Suprapubic skin (tissue), 4 donors: ENCODE results near the gene ACP3. TPM values are rescaled to one million over a fixed set of nuclear protein-coding genes. Genes with fewer than 3 reads are reported as not detected.

Source experiments
- DNase-seq, 2 donors: peaks; one replicate each; pipeline ENCODE4 v3.0.0-alpha.2; 2019; ENCODE audit warnings: low spot score in 2 of 2
- H3K27ac ChIP-seq: fragments of 200-600 bp; sonication (generic); one replicate; pipeline ENCODE4 v1.5.1; 2019
- H3K27me3 ChIP-seq: fragments of 200-600 bp; sonication (generic); one replicate; pipeline ENCODE4 v1.5.1; 2019
- H3K36me3 ChIP-seq: fragments of 200-600 bp; sonication (generic); one replicate; pipeline ENCODE4 v1.5.1; 2019
- H3K4me1 ChIP-seq: fragments of 200-600 bp; sonication (generic); one replicate; pipeline ENCODE4 v1.5.1; 2019
- H3K4me3 ChIP-seq: fragments of 200-600 bp; sonication (generic); one replicate; pipeline ENCODE4 v1.5.1; 2019; ENCODE audit warnings: mild to moderate bottlenecking
- H3K9me3 ChIP-seq: fragments of 200-600 bp; sonication (generic); one replicate; pipeline ENCODE4 v1.5.1; 2019
- CTCF ChIP-seq, 2 donors: fragments of 200-600 bp in 1 of 2; fragments of 450-650 bp in 1 of 2; sonication (generic) in 1 of 2; IDR thresholded peaks; one replicate each; pipeline ENCODE4 v1.5.1; 2016 to 2019; ENCODE audit warnings: antibody characterized with exemption in 2 of 2, mild to moderate bottlenecking in 1 of 2, moderate library complexity in 1 of 2
- EP300 ChIP-seq: sonication (generic); formaldehyde crosslinking; IDR thresholded peaks from one replicate; pipeline ENCODE4 v1.6.1; 2017; ENCODE audit warnings: antibody characterized with exemption
- POLR2A ChIP-seq, 2 donors: fragments of 450-650 bp; IDR thresholded peaks; one replicate each; pipeline ENCODE4 v1.6.1; 2017; ENCODE audit warnings: antibody characterized with exemption in 2 of 2, mild to moderate bottlenecking in 2 of 2, moderate library complexity in 2 of 2
- POLR2AphosphoS5 ChIP-seq, 3 donors: sonication (generic); formaldehyde crosslinking; IDR thresholded peaks; one replicate each; pipeline ENCODE4 v1.6.1; 2017; ENCODE audit warnings: antibody characterized with exemption in 3 of 3
- WGBS: methylation state at CpG from one replicate; pipeline ENCODE4 v1.1.5; 2018; 5-methylcytosine and 5-hydroxymethylcytosine counted together
- total RNA-seq, 4 donors: library from RNA; depleted of rRNA; stranded (reverse); fragments of >200 nt; gene quantifications; one replicate each; pipeline ENCODE4 v1.1.0, GENCODE V29; 2016

Gene ACP3
- total RNA-seq, 4 donors from 2014 or later, result 38.2 to 71.7 (median 60.1) TPM

GRCh38 chr3:132346841-132347736, 29.9 kb downstream of the ACP3 start:
- Histone ChIP-seq H3K9me3 (no peaks in the 10 kb centered on the region), H3K27me3 (no peaks in the 10 kb centered on the region), H3K4me3 (no peak overlapping the region), H3K36me3 (peaks cover 10% of the 10 kb centered on the region), H3K27ac (no peak overlapping the region), H3K4me1 (peaks cover 12% of the 10 kb centered on the region)
- WGBS, result 77% methylated on average over 5 of the region's 5 CpGs
- TF ChIP-seq POLR2A (IDR thresholded peaks at IDR 0.05) (no peak), EP300 (no peak), POLR2AphosphoS5 (IDR thresholded peaks at IDR 0.05) (no peak), CTCF (IDR thresholded peaks at IDR 0.05) (no peak)
- DNase-seq, result no peak

- Histone ChIP-seq H3K9me3 (no peaks in the 10 kb centered on the region), H3K4me1 (peaks cover 7% of the 10 kb centered on the region), H3K27me3 (no peaks in the 10 kb centered on the region), H3K4me3 (no peak overlapping the region), H3K27ac (no peak overlapping the region), H3K36me3 (peaks cover 10% of the 10 kb centered on the region)
- TF ChIP-seq POLR2A (IDR thresholded peaks at IDR 0.05), result no peak
- no peak for TF ChIP-seq CTCF (IDR thresholded peaks at IDR 0.05)
- DNase-seq, result no peak
- 70% methylated on average over 1 of the region's 1 CpG for WGBS
Observed at GRCh38 chr3:132347811-132348210, 30.6 kb downstream of the ACP3 start.

- Histone ChIP-seq H3K4me1 (peaks cover 6% of the 10 kb centered on the region), H3K4me3 (no peak overlapping the region), H3K9me3 (no peaks in the 10 kb centered on the region), H3K27me3 (no peaks in the 10 kb centered on the region), H3K36me3 (peaks cover 10% of the 10 kb centered on the region), H3K27ac (no peak overlapping the region)
- TF ChIP-seq EP300 (no peak), POLR2AphosphoS5 (IDR thresholded peaks at IDR 0.05) (no peak), POLR2A (IDR thresholded peaks at IDR 0.05) (no peak), CTCF (IDR thresholded peaks at IDR 0.05) (no peak)
- no peak for DNase-seq
- WGBS, result 96% methylated on average over 1 of the region's 1 CpG
Observed at GRCh38 chr3:132348531-132348930, 31.3 kb downstream of the ACP3 start.

- no peak for DNase-seq
- WGBS, result 84% methylated on average over 1 of the region's 1 CpG
- no peak for TF ChIP-seq CTCF (IDR thresholded peaks at IDR 0.05)
- TF ChIP-seq POLR2A (IDR thresholded peaks at IDR 0.05), result no peak
- TF ChIP-seq EP300, result no peak
- TF ChIP-seq POLR2AphosphoS5 (IDR thresholded peaks at IDR 0.05), result no peak
- Histone ChIP-seq H3K4me1 (peaks cover 6% of the 10 kb centered on the region), H3K27me3 (no peaks in the 10 kb centered on the region), H3K27ac (no peak overlapping the region), H3K9me3 (no peaks in the 10 kb centered on the region), H3K4me3 (no peak overlapping the region), H3K36me3 (peaks cover 10% of the 10 kb centered on the region)
Observed at GRCh38 chr3:132350814-132351213, 33.6 kb downstream of the ACP3 start.

- H3K4me1 ChIP-seq, result peaks cover 6% of the 10 kb centered on the region
- no peaks in the 10 kb centered on the region for H3K27me3 ChIP-seq
- TF ChIP-seq EP300 (no peak), POLR2A (IDR thresholded peaks at IDR 0.05) (no peak), CTCF (IDR thresholded peaks at IDR 0.05) (no peak)
- 77% methylated on average over 5 of the region's 5 CpGs for WGBS
- no peak overlapping the region for H3K4me3 ChIP-seq
- no peak overlapping the region for H3K27ac ChIP-seq
- peaks cover 11% of the 10 kb centered on the region for H3K36me3 ChIP-seq
- DNase-seq, result no peak
- no peaks in the 10 kb centered on the region for H3K9me3 ChIP-seq
Observed at GRCh38 chr3:132351222-132351806, 34.1 kb downstream of the ACP3 start.
